ENCODE results near the gene ALG8. TPM values are rescaled to one million over a fixed set of nuclear protein-coding genes. Genes with fewer than 3 reads are reported as not detected.
A peak's percentile ranks its signal among the peaks of the same experiment; 100 is the strongest.

The ALG8 gene
- total RNA-seq, 6 donors from 2014 or later: 5.2 to 31.4 (median 23.0) TPM

GRCh38 chr11:78138694-78139421, 568 bp downstream of the ALG8 start:
- Histone ChIP-seq H3K27me3 (no peaks in the 10 kb centered on the region), H3K9me3 (no peaks in the 10 kb centered on the region), H3K4me3 (peak overlapping the region; percentile 76 to 82 (median 79)), H3K27ac (peak overlapping the region; percentile 73 to 78 (median 76)), H3K4me1 (peaks cover 10 to 18% (median 13%) of the 10 kb centered on the region in 4 donors), H3K36me3 (peaks cover 0 to 2% (median 0%) of the 10 kb centered on the region in 4 donors)
- WGBS, 2 donors: 19 to 22% methylated on average over 10 to 12 of the region's 12 CpGs
- no peak for DNase-seq
- TF ChIP-seq POLR2AphosphoS5 (IDR thresholded peaks at IDR 0.05) (no peak), POLR2A (IDR thresholded peaks at IDR 0.05) (no peak), CTCF (IDR thresholded peaks at IDR 0.05) (no peak), EP300 (IDR thresholded peaks at IDR 0.05) (no peak)
- ATAC-seq (ENCODE audit: low FRiP score in 2 of 2): peak; percentile 3 to 37

- DNase-seq (no peak), ATAC-seq (ENCODE audit: low FRiP score in 2 of 2) (no peak)
- 88 to 95% methylated on average over 4 of the region's 4 CpGs for WGBS, 2 donors
Observed at GRCh38 chr11:78138291-78138690, 1.1 kb downstream of the ALG8 start.

DNA sequence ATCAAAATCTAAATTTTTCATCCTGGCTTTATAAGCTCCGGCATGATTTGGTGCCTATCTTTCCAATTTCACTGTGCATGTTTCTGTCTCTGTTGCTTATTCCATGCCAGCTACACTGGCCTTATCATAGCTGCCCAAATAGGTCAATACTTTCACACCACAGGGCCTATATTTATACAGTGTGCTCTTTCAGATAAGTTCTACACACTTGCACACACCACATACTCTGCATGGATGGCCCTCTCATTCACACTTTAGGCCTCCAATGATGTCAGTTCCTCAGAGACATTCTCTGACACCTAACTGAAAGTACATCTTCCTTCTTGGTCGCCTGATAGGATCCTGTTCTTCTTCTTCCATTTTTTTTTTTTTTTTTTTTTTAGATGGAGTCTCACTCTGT, 7.0 kb downstream of the ALG8 start:
- Histone ChIP-seq H3K27ac (no peak overlapping the region), H3K9me3 (no peaks in the 10 kb centered on the region), H3K36me3 (no peaks in the 10 kb centered on the region), H3K27me3 (no peaks in the 10 kb centered on the region), H3K4me1 (no peaks in the 10 kb centered on the region), H3K4me3 (no peak overlapping the region)
- 70 to 93% methylated on average over 2 of the region's 2 CpGs for WGBS, 2 donors
- ATAC-seq (ENCODE audit: low FRiP score in 2 of 2) (no peak), DNase-seq (no peak)
- TF ChIP-seq POLR2AphosphoS5 (IDR thresholded peaks at IDR 0.05) (no peak), CTCF (IDR thresholded peaks at IDR 0.05) (no peak), EP300 (IDR thresholded peaks at IDR 0.05) (no peak), POLR2A (IDR thresholded peaks at IDR 0.05) (no peak)

More at GRCh38 chr11:78138291-78138690, 1.1 kb downstream of the ALG8 start:
- Histone ChIP-seq H3K4me1 (peaks cover 10 to 18% (median 13%) of the 10 kb centered on the region in 4 donors), H3K36me3 (peaks cover 0 to 2% (median 0%) of the 10 kb centered on the region in 4 donors), H3K4me3 (peak overlapping the region in 1 of 4 donors; percentile 82), H3K27ac (no peak overlapping the region), H3K9me3 (no peaks in the 10 kb centered on the region), H3K27me3 (no peaks in the 10 kb centered on the region)
- TF ChIP-seq EP300 (IDR thresholded peaks at IDR 0.05) (no peak), CTCF (IDR thresholded peaks at IDR 0.05) (no peak), POLR2A (IDR thresholded peaks at IDR 0.05) (no peak), POLR2AphosphoS5 (IDR thresholded peaks at IDR 0.05) (no peak)

DNA sequence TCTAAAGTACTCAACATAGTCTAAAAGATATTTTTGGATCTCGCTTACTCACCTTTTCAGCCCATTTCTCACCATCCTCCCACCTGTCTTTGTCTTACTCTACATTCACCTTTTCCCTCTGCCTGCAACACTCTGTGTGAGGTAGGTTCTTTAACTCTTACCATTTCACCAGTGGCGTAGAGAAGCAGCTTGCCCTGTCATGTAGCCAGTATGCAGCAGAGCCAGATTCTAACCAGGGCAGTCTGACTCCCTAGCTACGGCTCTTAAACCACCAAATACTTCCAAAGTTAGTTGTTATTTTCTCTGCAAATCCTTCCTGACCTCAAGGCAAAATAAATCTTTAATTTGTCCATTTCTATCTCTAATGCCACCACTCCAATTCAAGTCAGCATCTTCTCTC, 7.5 kb downstream of the ALG8 start:
- 65 to 78% methylated on average over 3 of the region's 3 CpGs for WGBS, 2 donors
- TF ChIP-seq EP300 (IDR thresholded peaks at IDR 0.05) (no peak), POLR2A (IDR thresholded peaks at IDR 0.05) (no peak), POLR2AphosphoS5 (IDR thresholded peaks at IDR 0.05) (no peak), CTCF (IDR thresholded peaks at IDR 0.05) (no peak)

DNA sequence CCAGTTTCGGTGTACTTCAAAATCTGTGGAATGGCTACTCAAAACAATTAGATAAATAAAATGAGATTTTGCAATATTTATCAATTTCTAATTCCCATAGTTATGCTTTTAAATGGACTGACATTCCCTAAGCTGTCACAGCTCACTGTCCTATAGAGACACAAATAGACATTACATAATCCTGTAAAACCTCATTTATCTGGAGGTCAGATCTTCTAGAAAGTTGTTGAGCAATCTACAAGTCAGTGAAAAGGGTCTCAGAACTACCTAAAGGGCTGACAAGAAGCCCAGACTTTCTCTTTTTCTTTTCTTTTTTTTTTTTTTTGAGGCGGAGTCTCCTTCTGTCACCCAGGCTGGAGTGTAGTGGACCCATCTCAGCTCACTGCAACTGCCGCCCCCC, 12.0 kb downstream of the ALG8 start:
- H3K27ac ChIP-seq: no peak overlapping the region
- H3K36me3 ChIP-seq: peaks cover 0 to 13% (median 4%) of the 10 kb centered on the region in 4 donors
- no peaks in the 10 kb centered on the region for H3K27me3 ChIP-seq
- H3K4me1 ChIP-seq: no peaks in the 10 kb centered on the region
- 93 to 95% methylated on average over 3 of the region's 3 CpGs for WGBS, 2 donors
- TF ChIP-seq EP300 (IDR thresholded peaks at IDR 0.05) (no peak), CTCF (IDR thresholded peaks at IDR 0.05) (no peak), POLR2AphosphoS5 (IDR thresholded peaks at IDR 0.05) (no peak), POLR2A (IDR thresholded peaks at IDR 0.05) (no peak)
- ATAC-seq (ENCODE audit: low FRiP score in 2 of 2): no peak
- H3K4me3 ChIP-seq: no peak overlapping the region
- no peak for DNase-seq
- H3K9me3 ChIP-seq: no peaks in the 10 kb centered on the region

More for the DNA sequence above, 7.5 kb downstream of the ALG8 start:
- H3K36me3 ChIP-seq: no peaks in the 10 kb centered on the region
- no peak for DNase-seq
- H3K4me3 ChIP-seq: no peak overlapping the region
- H3K9me3 ChIP-seq: no peaks in the 10 kb centered on the region
- H3K4me1 ChIP-seq: no peaks in the 10 kb centered on the region
- no peaks in the 10 kb centered on the region for H3K27me3 ChIP-seq
- ATAC-seq (ENCODE audit: low FRiP score in 2 of 2): no peak
- no peak overlapping the region for H3K27ac ChIP-seq
